NCI-H2171 (cell line): ENCODE measurements around the gene LAMC3.

Experiments used
- DNase-seq: peaks from one replicate; lab custom pipeline; 2025; lab: John Stamatoyannopoulos, UW

The LAMC3 gene

DNA sequence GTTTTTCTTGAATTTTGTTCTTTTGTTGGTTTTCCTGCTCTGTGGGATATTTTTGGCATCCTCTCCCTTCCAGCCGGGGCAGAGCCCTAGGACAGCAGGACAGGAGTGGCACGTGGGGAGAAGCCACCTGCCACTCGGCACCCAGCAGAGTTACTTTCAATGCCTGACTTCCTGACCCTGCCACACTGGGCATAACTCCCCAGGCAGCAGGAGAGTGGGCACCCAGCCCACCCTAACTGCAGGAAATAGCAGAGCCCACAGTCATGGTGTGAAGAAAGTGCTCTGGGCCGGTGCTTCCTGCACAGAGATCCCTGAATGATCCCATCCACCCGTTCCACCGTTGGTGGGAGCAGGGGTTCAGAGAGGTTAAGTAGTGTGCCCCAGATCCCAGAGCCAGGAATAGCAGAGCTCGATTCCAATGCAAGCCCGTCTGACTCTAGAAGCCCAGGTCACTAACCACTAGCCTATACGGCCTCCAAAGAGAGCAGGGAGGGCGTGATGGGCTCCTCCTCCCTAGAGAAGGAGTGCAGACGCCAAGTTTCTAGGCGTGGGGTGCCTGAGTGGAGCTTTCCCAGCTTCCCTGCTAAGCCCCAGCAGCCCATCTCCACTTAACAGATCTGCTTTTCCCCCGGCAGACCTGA is 108.3 kb downstream of the LAMC3 start:
- DNase-seq = no peak

DNA sequence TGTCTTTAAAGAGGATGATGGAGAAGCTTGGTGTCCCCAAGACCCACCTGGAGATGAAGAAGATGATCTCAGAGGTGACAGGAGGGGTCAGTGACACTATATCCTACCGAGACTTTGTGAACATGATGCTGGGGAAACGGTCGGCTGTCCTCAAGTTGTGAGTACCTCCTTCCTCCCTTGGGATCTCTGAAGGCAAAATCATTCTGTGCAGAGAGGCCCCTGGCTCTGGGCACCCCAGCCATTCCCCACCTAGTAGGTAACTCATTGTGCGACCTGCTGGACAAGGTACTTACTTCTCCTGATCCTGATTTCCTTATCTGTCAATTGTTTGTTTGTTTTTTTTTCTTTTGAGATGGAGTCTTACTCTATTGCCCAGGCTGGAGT is 108.8 kb downstream of the LAMC3 start:
- no peak for DNase-seq

DNA sequence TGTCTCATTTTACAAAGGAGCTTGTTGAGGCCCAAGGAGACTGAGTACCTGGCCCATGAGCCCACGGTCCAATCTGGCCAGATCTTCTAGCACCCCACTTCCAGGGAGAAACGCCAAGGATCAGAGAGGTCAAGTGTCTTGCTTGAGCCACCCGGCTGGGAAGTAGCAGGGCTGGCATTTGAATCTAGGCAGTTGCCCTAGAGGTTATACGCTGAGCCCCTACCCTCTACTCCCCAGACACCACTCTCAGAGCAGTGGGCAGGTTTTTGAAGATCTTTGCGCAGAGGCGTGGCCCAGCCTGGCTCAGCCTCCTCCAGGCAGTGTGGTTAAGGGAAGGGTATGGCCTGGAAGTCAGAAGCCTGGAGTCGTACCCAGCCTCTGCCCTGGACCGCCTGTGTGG is 110.6 kb downstream of the LAMC3 start:
- DNase-seq = no peak

DNA sequence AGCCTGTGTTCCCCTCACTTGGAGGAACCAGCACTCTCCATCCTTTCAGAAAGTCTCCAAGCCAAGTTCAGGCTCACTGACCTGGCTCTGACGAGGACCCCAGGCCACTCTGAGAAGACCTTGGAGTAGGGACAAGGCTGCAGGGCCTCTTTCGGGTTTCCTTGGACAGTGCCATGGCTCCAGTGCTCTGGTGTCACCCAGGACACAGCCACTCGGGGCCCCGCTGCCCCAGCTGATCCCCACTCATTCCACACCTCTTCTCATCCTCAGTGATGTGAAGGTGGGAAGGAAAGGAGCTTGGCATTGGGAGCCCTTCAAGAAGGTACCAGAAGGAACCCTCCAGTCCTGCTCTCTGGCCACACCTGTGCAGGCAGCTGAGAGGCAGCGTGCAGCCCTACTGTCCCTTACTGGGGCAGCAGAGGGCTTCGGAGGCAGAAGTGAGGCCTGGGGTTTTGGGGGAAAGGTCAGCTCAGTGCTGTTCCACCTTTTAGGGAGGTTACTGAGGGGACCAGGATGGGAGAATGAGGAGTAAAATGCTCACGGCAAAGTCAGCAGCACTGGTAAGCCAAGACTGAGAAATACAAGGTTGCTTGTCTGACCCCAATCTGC is 111.8 kb downstream of the LAMC3 start:
- no peak for DNase-seq

DNA sequence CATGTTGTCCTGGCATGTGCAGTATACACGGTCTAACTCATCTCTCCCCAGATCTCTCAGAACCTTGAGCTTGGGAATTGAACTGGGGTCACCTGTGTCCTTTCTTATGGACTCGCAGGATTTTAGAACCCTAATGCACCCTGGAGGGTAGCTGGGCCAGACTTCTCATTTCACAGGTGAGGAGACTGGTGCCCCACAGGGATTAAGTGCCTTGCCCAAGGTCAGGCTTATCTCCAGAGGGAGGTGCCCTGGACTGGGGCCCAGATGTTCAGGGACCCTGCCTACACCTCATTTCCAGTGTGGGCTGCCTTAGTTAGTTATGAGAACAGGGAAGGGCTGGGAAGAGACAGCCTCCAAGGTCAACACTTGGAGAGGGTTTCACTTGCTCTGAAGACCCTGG is 112.4 kb downstream of the LAMC3 start:
- no peak for DNase-seq

DNA sequence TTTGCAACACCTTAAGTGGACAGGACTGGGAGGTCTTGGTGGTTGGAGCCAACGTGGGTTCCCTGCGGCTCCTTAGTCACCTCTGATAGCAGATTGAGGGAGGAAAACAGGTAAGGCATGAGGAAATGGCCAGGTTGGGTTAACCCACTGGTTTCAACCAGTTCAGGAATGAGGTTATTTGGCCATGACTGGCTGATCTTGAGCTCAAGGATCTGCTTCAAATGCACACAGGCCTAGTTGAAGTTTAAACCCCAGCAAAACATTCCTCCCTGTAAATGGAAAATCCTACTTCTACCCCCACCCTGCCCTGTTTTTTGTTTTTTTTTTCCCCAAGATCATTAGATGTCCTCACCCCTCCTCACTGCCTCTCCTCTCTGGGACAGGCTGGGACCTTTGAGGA is 113.2 kb downstream of the LAMC3 start:
- no peak for DNase-seq

DNA sequence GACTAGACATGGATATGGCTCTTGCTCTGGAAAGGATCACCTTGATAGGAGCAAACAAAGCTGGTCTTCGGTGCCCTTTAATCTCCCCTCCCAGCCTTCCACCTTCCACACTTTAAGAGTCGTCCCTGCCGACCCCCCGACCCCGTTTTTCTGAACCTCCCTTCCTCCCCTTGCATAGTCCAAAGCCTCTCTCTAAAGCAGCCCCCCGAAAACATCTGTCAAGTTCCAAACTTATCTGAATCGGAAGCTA is 116.0 kb downstream of the LAMC3 start:
- DNase-seq = no peak

DNA sequence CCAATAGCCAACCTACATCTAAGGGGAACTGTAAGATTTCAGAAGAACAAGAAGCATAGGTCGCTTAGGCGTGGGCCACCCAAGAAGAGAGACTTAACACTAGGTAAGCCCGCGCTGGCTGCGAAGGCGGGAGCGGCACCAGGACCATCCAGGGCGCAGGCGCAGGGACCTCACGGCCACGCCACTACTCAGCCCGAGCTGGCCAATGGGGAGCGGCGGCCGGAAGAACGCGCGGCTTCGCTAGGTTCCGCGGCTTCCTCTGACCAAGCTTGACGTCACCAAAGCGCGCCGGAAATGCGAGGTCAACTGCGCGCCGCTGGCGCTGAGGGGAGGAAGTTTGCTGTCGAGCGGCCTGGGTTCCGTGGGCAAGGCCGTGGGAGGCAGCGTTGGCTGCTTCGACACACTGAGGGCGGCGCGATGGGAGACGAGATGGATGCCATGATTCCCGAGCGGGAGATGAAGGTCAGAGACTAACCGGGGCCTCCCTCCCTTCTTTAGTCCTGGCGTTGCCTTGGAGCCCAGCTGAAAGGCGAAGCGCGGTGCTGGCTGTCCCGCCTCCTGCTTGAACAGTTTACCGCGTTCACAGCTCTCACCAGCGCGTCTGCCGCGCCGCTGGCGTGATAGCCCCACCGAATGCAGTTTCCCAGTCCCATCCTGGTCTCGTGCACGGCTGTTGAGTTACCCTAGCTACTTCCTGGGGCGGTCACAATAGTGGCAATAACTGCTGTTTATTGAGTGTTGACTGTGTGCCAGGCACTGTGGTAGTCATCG is 116.5 kb downstream of the LAMC3 start, which contains the start of gene NUP214:
Gene NUP214 (plus strand): TSS at position 299 of the 771 bp plus-strand sequence. CDS start 119 bp downstream, at position 418.
- DNase-seq = peak; percentile 100

DNA sequence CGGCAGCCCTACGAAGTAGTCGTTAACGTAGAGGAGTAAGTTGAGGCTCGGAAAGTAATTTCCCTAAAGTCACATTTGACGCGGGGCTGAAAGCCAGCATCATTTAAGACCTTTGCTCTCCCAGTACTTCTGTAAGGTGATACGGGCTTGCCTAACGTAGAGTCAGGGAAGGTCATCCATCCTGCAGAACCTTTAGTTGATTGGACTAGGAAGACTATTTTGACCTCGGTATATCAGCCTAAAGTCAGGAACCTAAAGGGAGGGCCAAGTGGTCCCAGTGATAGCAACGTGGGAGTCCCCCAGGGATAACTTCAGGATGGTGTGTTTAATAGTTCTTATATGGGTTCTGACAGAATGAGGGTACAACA is 117.1 kb downstream of the LAMC3 start:
- no peak for DNase-seq

DNA sequence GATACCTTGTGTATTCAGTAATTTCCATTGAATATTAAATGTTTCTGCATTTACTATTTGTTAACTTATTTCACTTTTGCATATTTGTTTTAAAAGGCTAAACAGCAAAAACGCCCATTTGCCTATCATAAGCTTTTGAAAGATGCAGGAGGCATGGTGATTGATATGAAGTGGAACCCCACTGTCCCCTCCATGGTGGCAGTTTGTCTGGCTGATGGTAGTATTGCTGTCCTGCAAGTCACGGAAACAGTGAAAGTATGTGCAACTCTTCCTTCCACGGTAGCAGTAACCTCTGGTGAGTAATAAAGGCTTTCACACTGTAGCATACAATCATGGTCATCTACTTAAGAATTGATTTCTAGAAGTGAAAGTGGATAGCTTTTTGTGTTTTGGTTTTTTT is 120.2 kb downstream of the LAMC3 start:
- no peak for DNase-seq

DNA sequence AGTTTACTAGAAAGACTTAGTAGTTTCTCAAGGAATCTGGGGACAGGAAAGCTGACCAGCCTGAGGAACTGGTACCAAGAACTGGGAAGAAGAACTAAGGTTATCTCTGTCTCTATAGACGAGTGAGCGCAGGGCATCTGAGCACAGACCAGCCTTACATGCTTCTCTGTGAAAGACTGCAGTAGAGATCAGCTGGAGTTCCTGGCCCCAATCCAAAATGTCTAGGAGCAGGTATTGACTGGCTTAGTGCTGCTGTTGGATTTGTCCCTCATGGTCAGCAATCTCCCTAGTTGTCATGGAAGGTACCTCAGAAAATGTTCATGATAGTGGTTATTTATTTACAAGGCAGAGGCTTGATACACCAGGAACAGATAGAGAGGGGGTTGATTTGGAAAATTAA is 129.7 kb downstream of the LAMC3 start:
- no peak for DNase-seq

DNA sequence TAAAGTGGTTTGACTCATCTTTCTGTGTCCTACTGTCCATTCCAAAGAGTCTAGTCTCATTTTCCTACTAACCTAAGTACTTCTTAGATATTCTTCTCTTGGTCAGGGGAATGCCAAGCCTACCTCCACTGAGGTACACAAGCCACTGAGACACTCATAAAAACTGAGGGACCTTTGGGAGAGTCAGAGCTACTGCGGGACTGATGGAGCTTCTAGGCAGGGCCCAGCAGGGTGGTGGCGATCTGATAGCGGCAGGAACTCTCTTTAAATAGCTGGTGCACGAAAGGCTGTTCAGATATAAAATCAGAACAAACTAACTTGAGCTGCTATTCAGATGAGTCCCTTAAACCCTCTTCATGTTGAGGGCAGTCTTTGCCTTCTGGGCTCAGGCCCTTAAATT is 131.1 kb downstream of the LAMC3 start:
- DNase-seq = no peak

DNA sequence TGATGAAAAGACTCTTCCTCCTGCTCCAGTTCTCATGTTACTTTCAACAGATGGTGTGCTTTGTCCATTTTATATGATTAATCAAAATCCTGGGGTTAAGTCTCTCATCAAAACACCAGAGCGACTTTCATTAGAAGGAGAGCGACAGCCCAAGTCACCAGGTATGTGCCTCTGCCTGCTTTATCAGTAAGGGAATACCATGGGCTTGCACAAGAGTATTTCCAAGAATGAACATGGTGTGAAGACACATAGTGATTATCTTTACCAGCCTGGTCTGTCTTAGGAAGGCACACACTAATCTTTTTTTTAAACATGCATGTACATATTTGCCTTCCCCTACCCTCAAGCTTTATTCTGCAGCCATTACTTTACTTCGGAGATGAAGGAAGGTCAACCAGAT is 131.6 kb downstream of the LAMC3 start:
- DNase-seq = no peak

DNA sequence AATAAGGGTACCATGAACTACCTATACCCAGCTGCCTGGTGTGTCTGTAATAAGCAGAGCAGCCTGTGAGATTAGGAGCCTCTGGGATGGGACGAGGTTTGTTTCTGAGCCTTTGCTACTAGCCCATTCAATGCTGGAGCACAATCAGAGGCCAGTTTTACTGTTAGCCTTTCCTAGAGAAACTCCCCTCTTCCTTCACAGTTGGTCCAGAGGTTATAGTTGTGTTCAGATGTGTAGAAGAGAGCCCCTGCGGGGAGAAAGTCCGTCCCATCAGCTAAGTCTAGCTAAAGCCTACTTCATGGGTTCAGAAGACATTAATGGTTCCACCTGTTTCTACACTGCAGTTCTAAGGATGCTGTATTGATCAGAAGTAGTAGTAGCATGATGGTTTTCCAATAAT is 133.2 kb downstream of the LAMC3 start:
- DNase-seq = no peak
